Vagina (tissue), 2 donors: ENCODE results near the gene GRB7.

Experiments
- CTCF ChIP-seq, 3 experiments: fragments of 450-650 bp in 2 of 3; fragments of 200-600 bp in 1 of 3; sonication (generic) in 1 of 3; IDR thresholded peaks; one replicate each; pipeline ENCODE4 v1.5.1; 2017 to 2019; ENCODE audit warnings: antibody characterized with exemption in 3 of 3, mild to moderate bottlenecking in 2 of 3, moderate library complexity in 2 of 3
- POLR2A ChIP-seq, 2 donors: fragments of 450-650 bp; IDR thresholded peaks; one replicate each; pipeline ENCODE4 v1.6.1; 2017; ENCODE audit warnings: antibody characterized with exemption in 2 of 2, mild to moderate bottlenecking in 2 of 2, moderate library complexity in 2 of 2
- POLR2AphosphoS5 ChIP-seq, 2 donors: sonication (generic); formaldehyde crosslinking; IDR thresholded peaks; one replicate each; pipeline ENCODE4 v1.9.0; 2017; ENCODE audit warnings: antibody characterized with exemption in 2 of 2, mild to moderate bottlenecking in 2 of 2, low read depth in 1 of 2; ENCODE audit not compliant: insufficient read depth in 1 of 2

GRCh38 chr17:39739885-39740356, 2.2 kb downstream of the GRB7 start:
- TF ChIP-seq CTCF (IDR thresholded peaks at IDR 0.05), result no peak
- no peak for TF ChIP-seq POLR2AphosphoS5 (IDR thresholded peaks at IDR 0.05; ENCODE audit: insufficient read depth in 1 of 2, low read depth in 1 of 2)
- TF ChIP-seq POLR2A (IDR thresholded peaks at IDR 0.05), result no peak
